Measurements from ENCODE around the gene TCF23.

Gene TCF23

DNA sequence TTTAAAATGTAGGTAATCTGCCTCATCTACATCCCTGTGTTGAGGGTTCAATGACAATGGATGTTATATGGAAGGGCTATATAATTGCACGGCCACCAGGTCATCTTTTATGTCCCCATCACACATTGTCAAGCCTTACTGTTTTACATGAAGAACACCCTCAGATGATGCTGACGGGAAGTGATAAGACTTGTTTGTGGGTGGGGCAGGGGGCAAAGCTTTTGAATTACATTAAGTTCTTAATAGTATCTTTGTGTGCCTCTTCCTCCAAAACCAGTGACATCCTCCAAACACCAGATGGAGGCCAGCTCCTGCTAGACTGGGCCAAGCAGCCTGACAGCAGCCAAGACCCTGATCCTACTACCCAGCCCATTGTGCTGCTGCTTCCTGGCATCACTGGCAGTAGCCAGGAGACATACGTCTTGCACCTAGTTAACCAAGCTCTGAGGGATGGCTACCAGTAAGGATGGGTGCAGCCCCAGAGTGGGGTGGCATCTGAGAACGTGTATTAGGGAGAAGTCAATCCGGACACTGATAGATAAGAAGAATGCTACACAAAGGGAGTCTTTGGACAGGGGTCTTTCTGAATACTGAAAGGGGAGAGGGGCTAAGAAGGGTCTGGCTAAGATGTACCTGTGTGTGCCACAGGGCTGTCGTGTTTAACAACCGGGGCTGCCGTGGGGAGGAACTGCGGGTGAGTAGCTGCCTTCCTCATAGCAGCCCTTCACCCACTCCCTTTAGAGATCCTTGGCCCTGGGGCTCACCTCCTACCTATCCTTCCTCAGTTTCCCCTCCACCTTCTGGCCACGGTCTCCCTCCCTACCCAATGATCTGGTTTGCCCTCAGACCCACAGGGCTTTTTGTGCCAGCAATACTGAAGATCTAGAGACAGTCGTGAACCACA lies 19.9 kb upstream of the TCF23 start:
- DNase-seq, result no peak

DNA sequence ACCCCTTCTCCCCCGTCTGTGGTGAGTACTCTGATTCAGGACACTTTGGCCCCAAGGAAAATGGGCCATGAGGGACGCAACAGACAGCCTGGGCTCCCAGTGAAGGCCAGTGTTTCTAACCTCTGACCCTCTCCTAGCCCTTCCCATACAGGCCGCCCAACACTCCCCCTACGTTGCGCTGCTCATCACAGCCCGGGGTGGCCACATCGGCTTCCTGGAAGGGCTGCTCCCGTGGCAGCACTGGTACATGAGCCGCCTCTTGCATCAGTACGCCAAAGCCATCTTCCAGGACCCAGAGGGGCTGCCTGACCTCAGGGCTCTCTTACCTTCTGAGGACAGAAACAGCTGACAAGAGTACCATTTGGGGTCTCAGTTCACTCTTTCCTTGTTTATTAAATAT lies 18.4 kb upstream of the TCF23 start:
- no peak for DNase-seq

DNA sequence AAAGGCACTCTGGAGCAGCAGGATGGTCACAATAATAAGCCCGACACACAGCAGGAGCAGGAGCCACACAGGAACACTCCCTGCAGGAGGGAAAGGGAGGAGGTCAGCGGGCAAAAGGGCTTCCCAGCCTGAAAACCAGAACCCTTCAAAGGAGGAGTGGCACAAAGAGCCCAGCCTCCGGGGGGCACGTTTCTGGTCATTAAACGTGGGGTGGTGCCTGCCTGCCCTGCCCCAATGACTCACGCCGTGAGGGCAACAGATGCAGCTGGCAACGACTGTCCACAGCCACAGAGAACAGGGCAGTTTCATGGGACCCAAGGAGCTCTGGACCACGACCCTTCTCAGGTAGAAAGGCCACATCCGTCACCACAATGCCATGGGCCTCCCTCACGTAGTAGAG lies 17.4 kb upstream of the TCF23 start:
- no peak for DNase-seq

DNA sequence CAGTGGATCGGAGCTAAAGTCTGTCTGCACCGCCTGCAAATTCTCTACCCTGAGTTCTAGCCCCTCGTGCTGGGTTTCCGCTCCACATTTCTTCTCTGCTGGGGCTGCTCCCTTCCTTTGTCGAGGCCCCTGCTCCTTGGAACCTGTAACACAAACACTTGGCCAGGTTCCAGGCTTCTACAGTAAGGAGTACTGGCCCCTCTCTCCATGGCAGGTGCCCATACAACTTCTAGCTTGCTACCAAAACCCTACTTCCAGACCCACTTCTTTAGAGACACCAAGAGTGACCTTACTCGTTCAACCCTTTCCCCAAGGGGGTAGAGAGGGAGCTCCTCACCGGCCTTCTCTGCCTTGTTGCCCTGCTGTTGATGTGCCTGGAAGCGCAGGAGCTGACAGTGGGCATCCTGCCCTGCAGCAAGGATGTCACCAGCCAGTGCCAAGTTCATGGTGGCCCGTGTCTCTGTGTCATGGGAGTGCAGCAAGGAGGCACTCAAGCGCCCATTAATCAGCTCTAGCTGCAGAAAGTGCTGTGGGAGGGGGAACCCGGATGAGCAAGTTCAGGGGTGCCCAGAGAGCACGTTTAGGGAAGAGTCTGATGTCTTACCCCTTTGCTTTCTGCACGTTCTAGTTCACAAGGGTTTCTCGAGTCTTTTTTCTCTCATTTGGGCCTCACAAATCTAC lies 15.5 kb upstream of the TCF23 start:
- peak in 1 of 2 experiments; percentile 38 for DNase-seq

DNA sequence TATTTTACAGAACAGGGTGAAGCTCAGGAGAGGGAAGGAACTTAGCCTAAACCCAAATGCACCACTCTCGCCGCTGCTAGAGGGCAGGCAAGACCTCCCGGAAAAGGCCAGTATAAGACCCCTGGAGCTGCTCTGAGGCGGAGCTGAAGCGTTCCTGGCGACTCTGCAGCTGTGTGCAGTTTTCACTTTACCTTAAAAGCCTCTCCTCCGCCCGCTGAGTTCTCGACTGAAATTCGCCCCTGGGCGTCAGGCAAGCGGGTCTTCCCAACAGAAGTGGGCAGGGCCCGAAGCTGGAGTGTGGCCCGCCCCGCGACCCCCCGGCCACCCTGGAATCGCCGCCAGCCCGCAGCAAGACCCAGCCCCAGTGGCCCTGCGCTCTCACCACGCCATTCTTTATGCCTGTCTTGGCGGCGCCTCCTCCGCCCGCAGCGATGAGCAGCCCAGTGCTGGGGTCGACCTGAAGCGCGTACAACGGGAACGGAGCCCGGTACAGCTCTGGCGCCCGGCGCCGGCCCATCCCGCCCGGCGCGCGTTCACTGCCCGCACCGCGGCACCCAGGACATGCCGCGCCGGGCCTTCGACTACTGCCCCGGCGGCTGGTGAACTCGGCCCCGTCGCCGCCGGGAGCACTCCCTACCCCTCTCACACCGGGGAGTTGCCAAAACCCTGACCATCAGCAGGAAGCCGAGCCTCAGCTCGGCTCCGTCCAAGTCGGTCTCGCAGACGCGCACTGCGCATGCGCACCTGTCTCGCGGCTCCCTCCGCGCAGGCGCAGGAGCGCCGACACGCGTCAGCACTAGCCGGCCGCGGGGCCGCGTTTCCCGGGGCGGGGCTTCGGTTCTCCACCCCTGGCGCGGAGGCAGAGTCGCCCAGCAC lies 14.7 kb upstream of the TCF23 start, which contains the start of gene PREB:
PREB (minus strand) TSS at position 732 of the 876 bp plus-strand sequence; CDS start at position 517, 215 bp downstream.
- peak; percentile 97 to 98 for DNase-seq

DNA sequence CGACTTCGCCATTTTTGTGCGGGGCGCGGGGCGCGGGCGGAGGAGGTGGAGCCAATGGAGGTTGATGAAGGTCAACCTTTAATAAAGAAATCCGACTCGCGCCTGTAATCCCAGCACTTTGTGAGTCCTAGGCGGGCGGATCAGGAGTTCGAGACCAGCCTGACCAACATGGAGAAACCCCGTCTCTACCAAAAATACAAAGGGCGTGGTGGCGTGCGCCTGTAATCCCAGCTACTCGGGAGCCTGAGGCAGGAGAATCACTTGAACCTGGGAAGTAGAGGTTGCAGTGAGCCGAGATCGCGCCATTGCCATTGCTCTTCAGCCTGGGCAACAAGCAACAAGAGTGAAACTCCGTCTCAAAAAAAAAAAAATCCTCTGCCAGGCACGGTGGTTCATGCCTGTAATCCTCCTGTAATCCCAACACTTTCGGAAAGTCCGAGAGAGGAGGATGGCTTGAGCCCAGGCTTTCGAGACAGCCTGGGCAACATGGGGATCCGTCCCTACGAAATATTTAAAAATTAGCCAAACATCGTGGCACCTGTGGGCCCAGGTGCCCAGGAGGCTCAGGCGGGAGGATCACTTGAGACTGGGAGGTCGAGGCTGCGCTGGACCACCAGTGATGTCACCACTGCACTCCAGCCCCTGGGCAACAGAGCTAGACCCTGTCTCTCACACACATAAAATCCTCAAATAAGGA lies 13.9 kb upstream of the TCF23 start:
- DNase-seq, result no peak

DNA sequence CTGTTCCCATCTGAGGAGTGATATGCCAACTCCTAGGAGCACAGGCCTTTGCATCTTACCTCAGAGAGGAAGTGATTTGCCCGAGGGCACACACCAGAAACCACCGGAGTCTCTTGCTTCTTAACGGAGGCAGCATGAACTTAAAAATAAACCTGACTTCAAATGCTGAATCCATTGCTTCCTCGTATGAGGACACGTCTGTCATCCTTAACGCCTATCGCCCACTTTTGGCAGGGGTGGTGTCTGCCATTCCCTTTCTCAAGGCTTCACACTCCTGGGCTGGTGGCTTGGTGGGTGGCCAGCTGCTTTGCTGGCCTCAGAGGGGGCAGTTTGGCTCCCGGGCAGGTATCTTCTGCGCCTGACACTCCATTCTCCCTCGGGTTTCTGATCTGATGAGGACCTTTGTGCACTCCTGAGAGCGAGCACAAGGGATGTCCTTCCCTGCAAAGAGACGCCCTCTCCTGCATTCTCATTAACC lies 13.3 kb upstream of the TCF23 start:
- DNase-seq, result no peak

DNA sequence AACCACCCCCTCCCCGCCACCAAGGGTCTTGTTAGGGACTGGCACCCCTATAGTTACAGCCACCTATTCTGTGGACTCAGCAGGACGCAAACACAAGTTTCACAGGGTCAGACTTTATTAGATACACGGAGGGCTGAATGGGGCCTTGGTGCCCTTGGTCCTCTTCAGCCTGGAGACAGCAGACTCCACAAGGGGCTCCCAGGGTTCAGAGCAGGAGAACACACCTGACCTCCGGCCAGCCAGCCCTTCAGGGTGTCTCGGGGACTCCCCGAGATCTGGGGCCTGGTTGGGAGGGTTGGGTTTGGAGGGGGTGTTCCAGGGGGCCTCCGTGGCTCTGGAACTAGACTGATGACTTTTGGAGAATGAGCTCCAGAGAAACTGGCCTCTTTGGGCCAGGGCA lies 12.1 kb upstream of the TCF23 start:
- DNase-seq, result no peak

DNA sequence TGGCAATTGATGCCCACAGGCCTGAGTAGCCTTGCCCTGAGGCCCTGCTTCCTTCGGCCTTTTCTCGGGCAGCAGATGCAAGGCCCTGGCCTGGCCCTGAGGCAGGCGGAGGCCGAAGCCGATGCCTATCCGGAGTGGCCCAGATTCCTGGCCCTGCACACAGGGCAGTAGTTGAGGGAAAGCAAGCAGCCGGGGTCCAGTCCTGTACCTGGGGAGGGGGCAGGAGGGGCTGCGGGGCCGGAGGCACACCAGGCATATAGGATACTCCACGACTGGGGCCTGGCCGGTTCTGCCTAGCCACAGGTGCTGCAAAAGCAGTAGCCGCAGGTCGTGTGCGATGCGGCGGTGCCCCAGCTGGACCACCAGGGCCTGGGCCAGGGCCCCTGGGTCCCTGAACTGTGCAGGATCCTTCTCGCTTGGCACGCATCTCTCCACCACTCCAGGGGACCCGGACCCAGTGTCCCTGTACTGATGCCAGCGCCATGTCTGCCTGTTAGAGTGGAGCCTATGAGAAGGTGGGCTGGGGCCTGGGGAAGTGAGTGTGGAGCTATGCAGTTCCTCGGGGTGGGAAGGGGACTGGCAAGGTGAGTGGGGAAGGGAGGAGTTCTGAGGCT lies 11.4 kb upstream of the TCF23 start:
- DNase-seq, result no peak

DNA sequence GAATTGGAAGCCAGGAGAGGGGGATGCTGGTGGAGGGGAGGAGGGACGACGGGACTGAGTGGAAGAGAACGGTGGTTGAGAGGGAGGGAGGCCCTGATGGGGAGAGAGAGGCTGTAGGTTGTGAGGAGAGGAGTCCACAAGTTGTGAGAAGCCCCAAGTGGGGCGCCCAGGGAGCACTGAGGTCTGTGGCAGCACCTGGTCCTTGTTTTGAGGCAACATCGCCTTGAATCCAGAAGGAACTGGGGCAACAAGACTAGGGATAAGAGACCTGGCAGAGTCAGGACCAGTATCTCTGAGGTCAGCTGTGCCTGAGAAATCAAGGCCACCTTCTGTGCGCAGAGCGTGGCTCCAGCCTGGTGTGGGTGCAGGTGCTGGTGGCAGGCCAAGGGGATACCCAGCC lies 10.7 kb upstream of the TCF23 start:
- DNase-seq, result no peak

DNA sequence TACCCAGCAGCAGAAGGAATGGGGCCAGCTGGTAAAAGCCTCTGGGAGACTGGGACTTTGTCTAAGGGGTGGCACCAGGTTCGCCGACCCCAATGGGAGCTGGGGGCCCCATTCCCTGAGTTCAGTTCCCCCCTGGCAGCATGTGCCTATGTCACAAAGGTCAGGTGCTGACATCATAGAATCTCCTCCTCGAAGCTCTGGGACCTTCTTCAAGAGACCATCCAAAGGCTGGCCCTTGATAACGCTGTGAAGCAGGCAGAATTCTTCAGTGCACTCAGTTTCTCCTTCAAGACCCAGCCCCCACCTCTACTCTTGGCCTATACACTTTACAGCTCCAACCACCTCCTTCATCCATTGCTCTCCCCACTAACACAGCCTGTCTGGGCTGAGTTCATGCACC lies 9.5 kb upstream of the TCF23 start, which contains the start of gene PRR30:
PRR30 (minus strand) TSS at position 101 of the 400 bp plus-strand sequence. CDS start 1,081 bp downstream, outside the sequence.
- DNase-seq, result no peak

DNA sequence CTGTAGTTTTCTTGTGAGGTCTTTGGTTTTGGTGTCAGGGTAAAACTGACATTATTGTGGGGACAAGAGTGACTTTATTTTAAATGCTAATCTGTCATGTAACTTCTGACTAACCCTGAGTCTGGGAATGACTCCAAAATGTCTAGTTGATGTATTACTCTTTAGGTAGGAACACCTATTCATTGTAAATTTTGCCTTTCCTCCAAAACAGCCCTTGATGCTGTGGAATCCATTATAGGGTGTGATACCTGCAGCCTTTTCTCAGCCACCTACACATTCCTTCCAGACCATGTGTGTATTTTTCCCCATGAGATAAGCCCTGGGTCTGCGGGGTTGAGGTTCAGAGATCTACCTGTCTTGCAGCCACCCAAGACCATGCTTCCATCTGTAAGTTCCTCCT lies 5.5 kb upstream of the TCF23 start:
- no peak for DNase-seq

DNA sequence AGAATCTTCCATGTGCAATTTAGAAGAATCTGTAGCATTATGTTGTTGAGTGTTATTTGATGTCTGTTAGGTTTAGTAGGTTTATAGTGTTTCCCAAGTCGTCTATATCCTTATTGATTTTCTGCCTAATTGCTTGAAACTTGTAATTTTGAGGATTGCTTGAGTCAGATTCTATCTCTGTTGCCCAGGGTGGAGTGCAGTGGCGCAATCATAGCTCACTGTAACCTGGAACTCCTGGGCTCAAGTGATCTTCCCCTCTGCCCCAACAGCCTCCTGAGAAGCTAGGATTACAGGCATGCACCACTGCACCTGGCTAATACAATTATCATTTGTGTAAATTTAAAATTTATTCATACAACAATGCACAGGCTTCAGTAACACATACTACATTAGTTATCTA lies 3.1 kb upstream of the TCF23 start:
- DNase-seq, result no peak

DNA sequence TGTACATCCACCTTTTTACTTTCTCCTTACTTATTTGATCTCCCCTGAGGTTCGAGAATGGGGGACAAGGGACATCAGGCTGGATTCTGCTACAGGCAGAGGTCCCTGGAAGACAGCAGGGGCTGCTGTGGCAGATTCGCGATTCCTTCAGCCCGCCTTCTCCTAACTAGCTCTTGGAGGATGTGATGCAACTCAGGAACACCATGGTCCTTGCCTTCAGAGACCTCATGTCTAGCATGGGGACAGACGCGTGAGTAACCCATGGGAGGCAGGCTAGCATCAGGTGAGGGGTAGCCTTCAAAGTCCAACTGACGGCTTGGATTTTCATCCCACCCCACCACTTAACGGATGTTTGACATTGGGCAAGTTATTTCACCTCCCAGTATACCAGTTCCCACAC lies 869 bp upstream of the TCF23 start:
- DNase-seq, result no peak

DNA sequence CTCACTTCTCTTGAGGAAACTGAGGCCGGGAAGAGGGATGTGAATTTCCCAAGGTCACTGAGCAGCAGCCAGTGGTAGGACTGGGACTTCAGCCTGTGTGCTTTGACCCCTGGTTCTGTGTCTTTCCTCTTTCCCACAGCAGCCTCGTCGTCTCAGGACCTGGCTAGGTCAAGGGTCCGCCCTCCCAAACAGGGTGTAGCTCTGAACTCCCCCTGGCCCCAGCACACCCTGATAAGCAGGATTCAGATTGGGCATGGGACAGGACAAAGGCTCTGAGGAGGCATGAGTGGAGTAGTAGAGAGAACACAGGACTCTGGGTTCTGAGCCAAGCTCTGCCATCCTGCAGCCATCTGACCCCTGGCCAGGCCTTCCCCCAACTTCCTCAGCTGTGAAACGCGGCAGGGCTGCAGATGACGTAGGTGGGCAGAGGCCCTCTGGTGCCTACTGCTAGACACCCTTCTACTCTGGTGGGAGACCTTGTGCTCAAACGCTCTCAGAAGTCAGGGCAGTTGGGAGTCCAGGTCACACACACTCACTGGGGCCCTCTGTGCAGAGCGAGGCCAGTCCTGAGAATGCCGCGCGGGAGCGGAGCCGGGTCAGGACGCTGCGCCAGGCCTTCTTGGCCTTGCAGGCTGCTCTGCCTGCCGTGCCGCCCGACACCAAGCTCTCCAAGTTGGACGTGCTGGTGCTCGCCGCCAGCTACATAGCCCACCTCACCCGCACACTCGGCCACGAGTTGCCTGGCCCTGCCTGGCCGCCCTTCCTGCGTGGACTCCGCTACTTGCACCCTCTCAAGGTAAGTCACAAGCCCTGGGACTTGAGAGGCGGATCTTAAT lies 984 bp downstream of the TCF23 start:
- DNase-seq, result no peak

DNA sequence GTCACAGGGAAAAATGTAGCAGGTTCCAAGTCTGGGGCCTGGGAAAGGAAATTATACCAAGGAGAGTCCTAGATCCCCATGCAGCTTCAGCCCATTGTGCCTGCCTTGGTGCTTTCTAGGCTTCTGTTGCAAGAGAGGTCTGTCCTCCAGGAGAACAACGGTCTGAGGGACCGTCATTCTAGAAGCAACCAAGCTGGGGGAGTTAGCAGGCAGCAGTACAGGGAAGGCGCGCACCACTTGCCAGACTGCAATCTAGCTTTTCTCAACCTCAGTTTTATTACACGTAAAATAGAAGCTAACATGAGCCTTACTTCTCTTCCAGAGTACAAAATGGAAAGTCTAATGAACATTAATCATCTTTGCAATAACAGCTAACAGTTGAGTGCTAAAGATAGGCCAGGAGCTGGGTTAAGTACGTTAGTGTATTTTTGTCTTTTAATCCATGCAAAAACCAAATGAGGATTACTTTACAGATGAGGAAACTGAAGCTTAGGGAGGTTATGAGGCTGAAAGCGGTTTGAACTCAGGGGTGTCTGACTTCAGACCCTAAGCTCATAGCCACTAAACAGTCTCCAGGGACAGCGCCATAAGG lies 1.9 kb downstream of the TCF23 start:
- no peak for DNase-seq

DNA sequence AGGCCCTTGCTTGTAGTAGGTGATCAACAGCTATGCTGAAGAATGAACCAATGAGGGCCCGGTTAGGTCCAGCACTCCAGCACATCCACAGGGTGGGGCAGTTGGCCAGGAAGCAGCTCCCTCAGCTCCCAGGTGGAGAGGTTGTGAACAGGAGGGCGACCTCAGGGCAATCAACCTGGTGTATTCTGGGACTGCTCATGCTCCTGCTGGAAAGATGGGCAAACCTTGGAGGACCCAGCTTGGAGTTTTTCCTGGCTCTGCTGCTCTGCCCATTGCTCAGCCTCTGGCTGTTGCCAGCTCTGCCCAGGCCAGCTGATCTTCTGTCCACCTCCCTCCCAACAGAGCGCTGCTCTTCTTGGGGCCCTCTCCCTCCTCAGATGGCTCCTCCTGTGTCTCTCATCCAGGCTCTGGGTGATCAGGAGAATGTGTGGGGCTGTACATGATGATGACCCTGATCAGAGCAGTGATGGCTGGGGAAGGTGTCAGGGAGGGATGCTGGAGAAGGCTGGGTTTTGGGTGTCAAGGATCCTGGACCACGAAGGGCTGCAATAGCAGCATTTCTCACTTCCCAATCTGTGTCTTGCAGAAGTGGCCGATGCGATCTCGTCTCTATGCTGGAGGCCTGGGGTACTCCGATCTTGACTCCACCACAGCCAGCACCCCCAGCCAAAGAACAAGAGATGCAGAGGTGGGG lies 3.4 kb downstream of the TCF23 start:
- DNase-seq, result no peak

DNA sequence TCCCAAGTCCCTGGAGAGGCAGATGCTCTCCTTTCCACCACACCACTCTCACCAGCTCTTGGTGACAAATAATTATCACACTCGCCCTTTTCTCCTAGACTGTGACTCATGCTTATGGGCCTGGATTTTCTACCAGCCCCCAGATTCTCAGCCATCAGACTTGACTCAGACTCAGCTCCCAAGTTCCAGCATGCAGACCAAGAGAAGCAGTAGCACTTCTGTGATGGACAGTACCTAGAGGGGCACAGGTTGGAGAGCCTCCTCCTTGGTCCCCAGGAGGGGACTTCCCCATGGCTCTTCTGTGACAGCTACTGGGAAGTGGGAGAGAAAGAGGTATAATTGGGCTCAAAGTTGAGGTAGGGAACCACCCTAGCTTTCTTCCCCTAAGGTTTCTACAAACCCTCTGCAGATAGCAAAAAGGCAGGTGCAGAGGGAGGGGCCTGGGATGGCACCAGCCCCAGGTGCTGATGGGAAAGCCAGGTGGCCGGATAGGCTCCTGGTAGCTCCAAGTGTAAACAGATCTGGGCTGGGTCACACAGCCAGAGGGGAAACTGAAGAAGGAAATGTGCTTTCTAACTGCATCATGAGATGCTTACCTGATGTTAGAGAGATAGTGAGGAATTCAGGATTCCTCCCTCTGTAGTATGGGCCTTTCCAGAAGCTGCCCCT lies 4.1 kb downstream of the TCF23 start:
- peak; percentile 28 to 73 for DNase-seq

DNA sequence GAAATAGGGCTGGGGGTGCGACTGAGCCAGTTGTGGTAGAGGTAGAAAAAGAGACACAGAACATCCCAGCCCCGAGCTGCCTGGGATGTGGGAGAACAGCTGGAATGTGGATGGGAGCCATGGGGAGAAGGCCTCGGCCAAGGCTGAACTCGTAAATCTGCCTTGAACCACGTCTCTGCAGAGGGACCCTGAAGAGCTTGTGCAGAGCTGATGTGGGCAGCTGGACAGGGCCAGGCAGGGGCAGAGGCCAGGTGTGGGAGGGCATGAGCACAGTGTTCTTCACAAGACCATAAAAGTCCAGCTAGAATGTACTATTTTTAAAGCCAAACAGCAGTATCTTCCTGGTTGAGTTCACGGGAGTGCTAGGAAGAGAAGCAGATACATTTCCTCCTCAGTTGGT lies 5.7 kb downstream of the TCF23 start:
- no peak for DNase-seq

All from NCI-H2081 (cell line).